HFFc6 (cell line): ENCODE data around the gene KCNQ1. TPM values are rescaled to one million over a fixed set of nuclear protein-coding genes. Genes with fewer than 3 reads are reported as not detected.
A peak's percentile ranks its signal among the peaks of the same experiment; 100 is the strongest.

ENCODE experiments used
- DNase-seq: peaks from one replicate; pipeline ENCODE4 v3.0.0-alpha.2; 2018
- H3K27ac Mint-ChIP-seq: 2 replicates; pipeline ENCODE4 v1.8.0; 2020; ENCODE audit warnings: mild to moderate bottlenecking, mixed read lengths
- H3K27me3 Mint-ChIP-seq: 2 replicates; pipeline ENCODE4 v1.8.0; 2021; ENCODE audit warnings: mild to moderate bottlenecking, moderate library complexity, mixed read lengths; ENCODE audit not compliant: insufficient read depth
- H3K36me3 Mint-ChIP-seq: 2 replicates; pipeline ENCODE4 v1.8.0; 2021; ENCODE audit warnings: low read depth, mixed read lengths
- H3K4me1 Mint-ChIP-seq: 2 replicates; pipeline ENCODE4 v1.8.0; 2020; ENCODE audit warnings: low read depth, mixed read lengths
- H3K4me3 Mint-ChIP-seq: 2 replicates; pipeline ENCODE4 v1.8.0; 2020; ENCODE audit warnings: mild to moderate bottlenecking, moderate library complexity, mixed read lengths
- H3K9me3 Mint-ChIP-seq: 2 replicates; pipeline ENCODE4 v1.8.0; 2020; ENCODE audit warnings: mild to moderate bottlenecking, mixed read lengths
- CTCF ChIP-seq: fragments of 200-600 bp; sonication (generic); IDR thresholded peaks from 2 replicates; pipeline ENCODE4 v1.5.0; 2021; ENCODE audit warnings: antibody characterized with exemption, mild to moderate bottlenecking
- total RNA-seq, 6 experiments: library from RNA; stranded (reverse); fragmentation: NEBNext Ultra II Directional; extraction: Animal tissue kit (Norgen Biotek cat#: 25700); gene quantifications; 2 replicates in 1 of 6; 3 replicates in 5 of 6; pipeline ENCODE4 v1.2.3, GENCODE V29; 2021

Gene KCNQ1
- total RNA-seq, 6 experiments from 2014 or later = not detected

- Mint-ChIP-seq H3K4me1 (no peaks in the 10 kb centered on the region), H3K9me3 (no peaks in the 10 kb centered on the region), H3K27me3 (peaks cover 15% of the 10 kb centered on the region), H3K27ac (no peak overlapping the region), H3K4me3 (no peak overlapping the region), H3K36me3 (no peaks in the 10 kb centered on the region)
- no peak for TF ChIP-seq CTCF
- DNase-seq = no peak
Observed at GRCh38 chr11:2567026-2567671, 122.3 kb downstream of the KCNQ1 start.

GRCh38 chr11:2569321-2569721 is 124.5 kb downstream of the KCNQ1 start:
- Mint-ChIP-seq H3K4me1 (no peaks in the 10 kb centered on the region), H3K27me3 (peaks cover 10% of the 10 kb centered on the region), H3K27ac (no peak overlapping the region), H3K9me3 (no peaks in the 10 kb centered on the region), H3K4me3 (no peak overlapping the region), H3K36me3 (no peaks in the 10 kb centered on the region)
- peak; percentile 13 for DNase-seq
- TF ChIP-seq CTCF = no peak

GRCh38 chr11:2569731-2570210 is 125.0 kb downstream of the KCNQ1 start:
- Mint-ChIP-seq H3K4me3 (no peak overlapping the region), H3K9me3 (no peaks in the 10 kb centered on the region), H3K27me3 (peaks cover 7% of the 10 kb centered on the region), H3K4me1 (no peaks in the 10 kb centered on the region), H3K36me3 (no peaks in the 10 kb centered on the region), H3K27ac (no peak overlapping the region)
- no peak for TF ChIP-seq CTCF
- no peak for DNase-seq

GRCh38 chr11:2570211-2570811 is 125.5 kb downstream of the KCNQ1 start:
- Mint-ChIP-seq H3K9me3 (no peaks in the 10 kb centered on the region), H3K36me3 (no peaks in the 10 kb centered on the region), H3K4me3 (no peak overlapping the region), H3K4me1 (no peaks in the 10 kb centered on the region), H3K27me3 (peaks cover 2% of the 10 kb centered on the region), H3K27ac (no peak overlapping the region)
- no peak for DNase-seq
- TF ChIP-seq CTCF = no peak

GRCh38 chr11:2570841-2571597 is 126.2 kb downstream of the KCNQ1 start:
- Mint-ChIP-seq H3K4me3 (no peak overlapping the region), H3K27me3 (peaks cover 3% of the 10 kb centered on the region), H3K27ac (no peak overlapping the region), H3K4me1 (no peaks in the 10 kb centered on the region), H3K36me3 (no peaks in the 10 kb centered on the region), H3K9me3 (no peaks in the 10 kb centered on the region)
- TF ChIP-seq CTCF = no peak
- DNase-seq = no peak
